ENCODE results near the gene STK24.
"Not testable (repeated sequence)": the region's sequence is repeated elsewhere in the genome, so short reads cannot be mapped to it uniquely, and the experiment has no call there.

The STK24 gene

DNA sequence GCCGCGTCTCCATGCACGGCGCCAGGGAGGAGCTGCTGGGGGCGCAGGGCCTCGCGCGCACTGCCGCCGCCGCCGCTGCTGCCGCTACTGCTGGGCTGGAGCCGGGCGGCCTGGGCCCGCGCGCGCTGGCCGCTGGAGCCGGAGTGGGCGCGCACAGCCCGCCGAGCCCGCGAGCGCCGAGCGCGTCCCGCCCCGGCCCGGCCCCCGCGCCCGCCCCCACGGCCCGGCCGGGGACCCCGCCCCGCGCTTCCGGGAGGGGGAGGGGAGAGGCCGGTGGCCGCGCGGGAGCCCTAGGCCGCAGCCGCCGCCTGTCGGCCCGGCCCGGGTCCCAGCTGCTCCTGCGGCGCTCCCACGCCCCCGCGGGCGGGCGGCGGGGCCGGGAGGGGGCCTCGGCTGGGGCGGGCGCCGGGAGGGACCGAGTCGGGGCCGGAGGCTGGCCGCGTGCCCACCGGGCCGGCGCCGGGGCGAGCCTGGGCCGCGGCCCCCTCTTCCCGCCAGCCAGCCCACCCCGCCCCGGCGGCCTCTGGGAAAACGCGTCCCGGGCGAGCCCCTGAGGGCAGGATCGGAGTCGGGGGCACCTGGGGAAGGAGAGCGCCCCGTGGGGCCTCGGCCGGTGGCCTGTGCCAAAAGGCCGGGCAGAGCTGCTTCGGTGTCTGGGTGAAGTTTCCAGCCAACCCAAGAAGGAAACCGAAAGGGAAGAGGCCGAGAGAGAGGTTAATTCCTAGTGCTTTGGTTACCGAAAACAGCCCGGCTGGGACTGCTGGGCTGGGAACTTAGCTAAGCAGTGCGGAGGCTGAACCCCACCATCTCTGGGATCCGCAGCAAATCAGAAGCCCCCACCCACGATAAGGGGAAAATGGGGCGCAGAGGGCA lies at the start of gene STK24:
TSS of gene STK24 (minus strand) at position 145 of the 873 bp plus-strand sequence. CDS start 321 bp downstream, outside the sequence.
- peak; percentile 55 for DNase-seq

DNA sequence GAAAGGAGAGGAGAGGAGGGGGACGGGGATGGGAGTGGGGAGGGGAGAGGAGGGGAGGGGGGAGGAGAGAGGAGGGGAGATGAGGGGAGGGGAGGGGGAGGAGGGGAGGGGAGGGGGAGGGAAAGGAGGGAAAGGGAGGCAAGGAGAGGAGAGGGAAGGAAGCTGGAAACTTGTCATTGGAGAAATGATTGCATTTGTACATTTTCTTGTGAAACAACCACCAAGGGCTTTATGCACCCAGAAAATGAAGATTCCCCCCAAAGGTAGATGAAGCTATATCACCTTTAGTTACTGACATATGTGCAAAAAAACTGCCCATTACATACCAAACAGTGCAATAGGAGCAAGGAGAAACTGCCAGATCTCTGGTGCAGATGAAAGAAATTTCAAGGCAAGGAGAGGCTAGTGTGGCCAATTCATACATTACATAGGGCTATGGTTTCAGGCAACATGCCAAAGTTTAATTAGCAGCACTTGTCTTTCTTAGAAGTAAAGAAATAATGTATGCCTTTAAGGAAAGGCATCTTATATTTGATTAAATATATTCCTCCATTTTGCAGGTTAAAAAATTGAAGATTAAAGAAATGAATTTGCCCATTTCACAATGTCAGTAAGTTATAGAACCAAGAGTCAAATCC lies 49.5 kb upstream of the STK24 start:
- DNase-seq, result no peak

DNA sequence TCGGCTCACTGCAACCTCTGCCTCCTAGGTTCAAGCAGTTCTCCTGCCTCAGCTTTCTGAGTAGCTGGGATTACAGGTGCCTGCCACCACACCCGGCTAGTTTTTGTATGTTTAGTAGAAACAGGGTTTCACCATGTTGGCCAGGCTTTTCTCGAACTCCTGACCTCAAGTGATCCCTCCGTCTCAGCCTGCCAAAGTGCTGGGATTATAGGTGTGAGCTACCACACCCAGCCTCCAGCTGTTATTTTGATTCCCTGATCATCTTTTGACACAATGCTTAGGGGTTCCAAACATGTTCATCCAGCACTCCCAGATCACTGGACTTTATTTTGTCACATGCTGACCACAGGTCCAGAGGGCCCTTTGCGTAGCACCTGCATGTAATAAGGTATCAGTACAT lies 47.7 kb upstream of the STK24 start:
- not testable (repeated sequence) for DNase-seq

DNA sequence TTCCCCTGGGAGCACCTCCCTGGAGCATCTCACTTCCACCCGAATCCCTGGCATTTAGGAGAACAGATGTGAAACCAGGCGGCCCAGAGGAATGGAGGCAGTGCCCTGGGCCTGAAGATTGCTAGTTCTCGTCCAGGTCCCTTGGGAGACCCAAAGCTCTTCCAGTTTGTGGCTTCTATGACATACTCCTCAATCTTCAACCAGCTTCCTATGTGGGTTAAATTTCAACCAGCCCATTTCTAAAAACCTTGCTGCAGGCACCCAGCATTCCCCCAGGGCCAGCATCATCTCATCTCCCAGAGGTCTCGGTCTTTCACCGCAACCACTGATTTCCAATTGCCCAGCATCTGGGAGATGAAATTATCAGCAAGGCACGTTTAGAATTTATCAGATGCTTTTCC lies 46.0 kb upstream of the STK24 start:
- DNase-seq, result no peak

DNA sequence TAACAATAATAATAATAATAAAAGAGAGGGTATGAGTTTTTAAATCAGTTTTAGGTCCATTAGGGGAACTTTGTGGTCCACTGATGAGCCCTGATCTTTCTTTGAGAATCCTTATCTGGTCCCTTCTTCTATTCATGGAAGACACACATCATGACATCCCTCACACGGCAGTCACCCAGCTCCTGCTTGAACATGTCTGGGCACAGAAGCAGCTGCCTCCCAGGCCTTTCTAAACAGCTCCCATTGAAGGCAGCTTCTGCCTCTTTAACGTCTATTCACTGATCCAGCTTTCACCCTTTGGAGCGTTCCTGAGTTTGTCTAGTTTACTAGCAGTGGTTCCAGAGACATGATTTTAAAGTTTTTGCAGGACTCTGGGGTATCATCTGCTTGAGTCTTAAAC lies 42.6 kb upstream of the STK24 start:
- DNase-seq, result no peak

DNA sequence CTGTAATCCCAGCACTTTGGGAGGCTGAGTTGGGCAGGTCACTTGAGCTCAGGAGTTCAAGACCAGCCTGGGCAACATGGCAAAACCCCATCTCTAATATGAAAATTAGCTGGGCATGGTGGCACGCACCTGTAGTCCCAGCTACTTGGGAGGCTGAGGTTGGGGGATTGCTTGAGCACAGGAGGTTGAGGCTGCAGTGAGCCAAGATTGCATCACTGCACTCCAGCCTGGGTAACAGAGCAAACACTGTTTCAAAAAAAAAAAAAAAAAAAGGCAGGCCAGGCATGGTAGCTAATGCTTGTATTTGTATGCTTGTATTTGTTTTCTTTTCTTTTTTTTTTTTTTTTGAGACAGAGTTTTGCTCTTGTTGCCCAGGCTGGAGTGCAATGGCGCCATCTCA lies 38.7 kb upstream of the STK24 start:
- DNase-seq, result not testable (repeated sequence)

DNA sequence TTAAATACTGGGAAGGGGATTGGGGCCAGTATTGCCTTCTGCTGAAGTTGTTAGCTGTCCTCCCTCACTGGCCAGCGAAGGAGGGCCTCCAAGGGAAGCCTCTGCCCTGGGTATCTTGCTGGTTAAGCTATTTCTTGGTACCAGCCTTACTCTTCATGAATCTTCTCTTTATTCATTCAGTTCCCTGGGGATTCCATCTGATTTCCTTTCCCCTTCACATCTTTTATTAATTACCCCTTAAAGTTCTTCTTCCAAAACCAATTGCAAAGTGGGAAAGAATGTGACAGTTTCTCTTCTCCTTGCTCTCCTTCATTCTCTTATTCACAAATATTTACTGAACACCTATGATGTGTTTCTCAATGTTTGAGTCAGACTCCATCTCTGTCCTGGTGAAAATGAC lies 36.7 kb upstream of the STK24 start:
- no peak for DNase-seq

DNA sequence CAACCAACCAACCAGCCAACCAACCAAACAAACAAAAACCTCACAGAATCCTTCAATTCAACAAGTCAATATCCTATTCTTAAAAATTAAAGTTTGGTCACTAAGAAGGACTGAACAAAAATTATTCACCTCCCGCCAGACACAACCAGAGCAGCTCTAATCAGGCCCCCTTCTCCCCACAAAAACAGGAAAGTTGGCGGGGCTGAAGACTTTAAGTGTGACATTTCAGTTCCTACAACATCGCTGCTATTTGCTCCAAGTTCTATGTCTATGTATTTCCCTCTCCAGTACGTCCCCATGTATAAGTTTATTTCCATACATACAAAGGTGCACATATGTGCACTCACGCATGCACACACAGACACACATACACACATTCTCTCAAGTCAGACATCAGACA lies 32.8 kb upstream of the STK24 start:
- peak; percentile 19 for DNase-seq

DNA sequence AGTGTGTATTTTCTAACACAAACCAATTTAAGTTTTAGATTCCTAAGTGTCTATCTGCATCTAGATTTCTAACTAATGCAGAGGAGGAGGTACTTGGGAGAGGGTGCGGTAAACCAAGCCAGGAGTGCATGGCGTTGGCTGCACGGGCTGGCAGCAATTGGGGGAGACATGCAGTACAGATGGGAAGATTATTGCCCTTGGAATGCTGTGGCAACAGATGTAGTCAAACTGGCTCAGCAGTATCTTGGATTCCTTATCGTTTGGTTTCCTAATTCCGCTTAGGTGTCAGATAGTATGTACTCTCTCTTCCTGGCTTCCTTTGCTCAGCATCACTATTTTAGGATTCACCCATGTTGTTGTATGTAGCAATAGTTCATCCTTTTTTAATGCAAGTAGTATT lies 29.4 kb upstream of the STK24 start:
- no peak for DNase-seq

DNA sequence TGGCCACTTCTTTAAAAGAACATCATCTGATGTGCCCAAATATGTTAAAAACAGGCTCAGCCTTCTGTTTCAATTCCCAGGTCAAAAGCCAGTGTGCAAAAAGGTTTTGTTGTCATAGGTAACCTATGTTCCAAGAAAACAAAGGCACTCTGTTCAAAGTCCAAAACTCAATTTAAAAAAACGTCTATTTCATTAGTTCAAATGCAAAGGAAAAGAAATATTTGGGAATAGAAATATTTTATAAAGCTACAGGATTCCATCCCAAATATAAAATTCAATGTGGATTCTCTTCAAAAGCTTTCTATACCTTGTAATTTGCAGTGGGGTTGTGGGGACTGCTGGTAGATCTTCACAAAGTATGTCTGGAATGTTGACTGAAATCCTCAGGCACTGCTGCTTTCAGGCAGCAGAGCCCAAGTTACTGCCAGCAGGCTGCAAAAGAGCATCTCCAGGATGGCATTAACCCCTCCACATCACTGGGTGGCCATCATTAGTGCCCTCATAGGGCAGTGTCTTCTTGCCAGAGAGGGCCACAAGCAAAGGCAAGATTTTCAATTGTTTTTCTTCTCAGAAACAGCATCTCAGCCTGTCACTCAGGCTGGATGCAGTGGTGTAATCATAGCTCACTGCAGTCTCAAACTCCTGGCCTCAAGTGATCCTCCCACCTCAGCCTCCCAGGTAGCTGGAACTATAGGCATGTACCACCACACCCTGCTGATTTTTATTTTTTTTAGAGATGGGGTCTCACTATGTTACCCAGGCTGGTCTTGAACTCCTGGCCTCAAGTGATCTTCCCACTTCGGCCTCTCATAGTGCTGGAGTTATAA lies 22.8 kb upstream of the STK24 start:
- no peak for DNase-seq

DNA sequence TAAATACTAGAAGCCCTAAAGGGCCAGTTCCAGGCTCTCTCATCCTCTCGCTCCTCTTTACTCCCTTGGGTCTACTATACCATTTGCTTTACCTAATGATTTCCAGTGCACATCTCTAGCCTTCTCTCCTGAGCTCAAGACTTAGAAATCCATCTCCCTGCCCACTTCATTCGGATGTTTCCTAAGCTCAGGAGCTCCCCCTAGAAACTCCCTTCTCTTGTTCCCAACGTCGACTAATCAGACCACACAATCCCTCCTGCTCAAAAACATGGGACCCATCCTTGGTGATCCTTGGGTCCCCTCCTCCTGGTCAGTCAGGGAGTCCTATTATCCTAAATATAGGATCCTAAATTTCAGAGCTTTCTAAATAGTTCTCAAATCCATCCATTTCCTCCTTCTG lies 21.1 kb upstream of the STK24 start:
- DNase-seq, result no peak

DNA sequence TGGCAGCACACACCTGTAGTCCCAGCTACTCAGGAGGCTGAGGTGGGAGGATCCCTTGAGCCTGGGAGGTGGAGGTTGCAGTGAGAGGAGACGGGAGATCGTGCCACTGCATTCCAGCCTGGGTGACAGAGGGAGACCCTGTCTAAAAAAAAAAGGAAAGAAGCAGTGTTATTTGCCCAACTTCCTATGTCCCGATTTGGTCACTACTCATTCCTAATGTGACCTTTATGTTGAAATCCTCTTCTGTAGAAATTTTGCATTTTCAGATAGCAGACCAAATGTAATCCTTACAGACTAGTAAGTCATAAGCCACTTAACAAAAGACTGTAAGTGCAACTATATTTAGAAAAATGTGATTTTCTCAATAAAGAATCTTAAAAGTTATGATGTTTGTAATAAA lies 18.2 kb upstream of the STK24 start:
- peak; percentile 13 for DNase-seq

DNA sequence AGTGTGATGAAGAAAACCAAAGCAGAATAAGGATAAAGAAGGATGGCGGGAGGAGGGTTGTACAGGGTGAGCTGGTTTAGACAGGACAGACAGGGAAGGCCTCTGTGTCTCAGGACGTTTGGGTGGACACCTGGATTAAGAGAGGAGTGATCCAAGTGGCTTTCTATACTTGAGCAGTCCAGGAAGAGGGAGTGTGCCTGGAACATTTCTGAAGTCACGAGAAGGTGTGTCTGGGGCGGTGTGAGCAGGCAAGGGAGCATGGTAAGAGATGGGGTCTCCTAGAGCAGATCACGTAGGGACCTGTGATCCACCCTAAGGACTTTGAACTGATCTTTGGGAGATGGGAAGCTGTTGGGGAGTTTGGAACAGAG lies 15.4 kb upstream of the STK24 start:
- DNase-seq, result no peak

DNA sequence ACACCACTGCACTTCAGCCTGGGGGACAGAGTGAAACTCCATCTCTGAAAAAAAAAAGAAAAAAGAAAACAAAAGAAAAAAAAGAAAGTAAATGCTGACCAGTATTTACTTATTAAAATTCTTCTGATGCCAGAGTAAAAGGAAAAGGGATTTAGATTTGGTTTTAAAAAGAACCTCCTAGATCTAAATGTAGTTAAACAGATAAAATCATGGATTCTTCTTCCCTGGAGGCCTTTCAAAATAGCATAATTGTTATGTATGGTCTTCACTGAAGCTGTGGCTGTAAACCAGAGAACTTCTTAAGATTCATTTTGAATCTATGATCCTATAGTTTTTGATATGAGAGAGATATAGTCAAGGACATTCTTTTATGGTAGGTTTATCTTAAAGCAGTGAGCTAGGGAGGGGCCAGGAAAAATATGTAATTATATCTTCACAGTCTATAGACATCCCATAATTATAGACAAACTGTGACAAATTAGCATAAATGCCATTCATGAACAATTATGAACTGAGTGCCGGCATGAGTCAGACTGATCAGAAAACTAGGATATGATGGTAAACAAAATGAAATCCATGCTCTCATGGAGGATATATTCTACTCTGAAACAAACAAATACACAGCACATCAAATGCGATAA lies 14.9 kb upstream of the STK24 start:
- no peak for DNase-seq

DNA sequence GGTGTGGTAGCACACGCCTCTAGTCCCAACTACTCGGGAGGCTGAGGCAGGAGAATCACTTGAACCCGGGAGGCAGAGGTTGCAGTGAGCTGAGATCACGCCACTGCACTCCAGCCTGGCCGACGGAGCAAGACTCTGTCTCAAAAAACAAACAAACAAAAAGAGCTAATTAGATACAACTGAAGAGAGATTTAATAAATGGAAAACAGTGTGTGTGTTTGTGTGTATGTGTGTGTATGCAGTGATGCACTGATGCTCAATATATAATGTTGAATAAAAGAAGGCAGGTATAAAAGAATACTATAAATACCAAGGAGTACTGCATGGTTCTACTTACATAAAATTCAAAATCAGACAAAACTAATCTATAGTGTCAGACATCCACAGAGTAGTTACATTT lies 13.6 kb upstream of the STK24 start:
- not testable (repeated sequence) for DNase-seq

DNA sequence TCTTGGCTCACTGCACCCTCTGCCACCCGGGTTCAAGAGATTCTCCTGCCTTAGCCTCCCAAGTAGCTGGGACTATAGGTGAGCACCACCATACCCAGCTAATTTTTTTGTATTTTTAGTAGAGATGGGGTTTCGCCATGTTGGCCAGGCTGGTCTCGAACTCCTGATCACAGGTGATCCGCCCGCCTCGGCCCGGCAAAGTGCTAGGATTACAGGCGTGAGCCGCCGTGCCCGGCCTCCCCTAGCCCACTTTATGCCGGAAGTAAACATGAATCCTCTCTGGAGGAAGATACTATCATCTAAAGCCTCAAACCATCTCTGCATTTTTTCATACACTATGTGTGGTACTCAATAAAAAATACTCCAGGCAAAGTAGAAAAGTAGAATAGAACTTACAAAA lies 12.6 kb upstream of the STK24 start:
- not testable (repeated sequence) for DNase-seq

DNA sequence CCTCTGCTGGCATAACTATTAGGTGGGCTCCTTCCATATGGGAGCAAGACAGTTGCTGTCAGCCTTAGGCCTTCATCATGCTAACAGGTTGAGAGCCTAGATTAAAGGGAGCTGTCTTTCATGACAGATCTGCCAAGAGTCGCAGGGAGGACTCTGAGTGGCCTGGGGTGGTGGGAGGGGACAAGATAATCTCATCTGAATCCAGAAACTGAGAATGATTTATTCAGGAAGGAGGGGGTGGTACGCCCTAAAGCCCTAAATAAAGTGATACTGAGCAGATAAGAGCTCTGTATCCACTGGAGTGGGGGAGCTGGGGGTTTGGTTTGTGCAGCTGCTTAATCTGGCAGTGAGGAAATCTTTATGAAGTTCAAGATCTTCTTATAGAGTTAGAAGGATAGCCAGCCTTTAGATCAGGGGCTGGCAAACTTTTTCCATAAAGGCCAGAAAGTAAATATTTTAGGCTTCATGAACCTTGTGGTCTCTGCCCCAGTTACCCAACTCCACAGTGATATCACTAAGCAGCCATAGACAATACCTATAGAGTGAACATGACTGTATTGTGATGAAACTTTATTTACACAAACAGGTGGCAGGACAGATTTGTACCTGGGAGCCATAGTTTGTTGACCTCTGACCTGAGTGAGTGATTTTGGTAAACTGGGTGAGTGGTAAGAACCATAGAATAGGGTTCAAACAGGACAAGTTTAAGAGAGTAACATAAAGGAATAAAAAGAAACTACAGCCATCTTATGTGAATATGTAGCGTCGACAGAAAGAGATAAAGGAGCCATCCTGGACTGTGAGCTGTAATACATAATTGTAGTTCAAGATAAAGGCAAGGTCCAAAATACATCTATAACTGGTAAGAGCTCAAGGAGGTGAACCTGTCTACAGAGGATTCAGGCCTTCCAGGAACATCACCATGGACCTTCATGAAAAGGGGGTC lies 9.8 kb upstream of the STK24 start:
- DNase-seq, result no peak

DNA sequence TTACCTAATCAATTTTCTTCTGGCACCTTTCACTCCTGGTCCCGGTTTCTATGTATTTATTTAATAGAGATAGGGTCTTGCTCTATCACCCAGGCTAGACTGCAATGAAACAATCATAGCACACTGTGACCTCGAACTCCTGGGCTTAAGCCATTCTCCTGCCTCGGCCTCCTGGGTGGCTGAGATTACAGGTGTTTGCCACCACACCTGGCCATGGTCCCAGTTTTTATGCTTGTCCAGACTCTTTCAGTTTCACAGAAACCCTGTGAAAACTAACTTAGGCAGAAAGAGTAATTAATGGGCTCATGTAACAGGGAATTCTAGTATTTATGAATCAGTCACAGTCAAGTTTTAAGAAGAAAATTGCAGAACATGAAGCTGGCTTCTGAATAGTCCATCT lies 9.0 kb upstream of the STK24 start:
- no peak for DNase-seq

DNA sequence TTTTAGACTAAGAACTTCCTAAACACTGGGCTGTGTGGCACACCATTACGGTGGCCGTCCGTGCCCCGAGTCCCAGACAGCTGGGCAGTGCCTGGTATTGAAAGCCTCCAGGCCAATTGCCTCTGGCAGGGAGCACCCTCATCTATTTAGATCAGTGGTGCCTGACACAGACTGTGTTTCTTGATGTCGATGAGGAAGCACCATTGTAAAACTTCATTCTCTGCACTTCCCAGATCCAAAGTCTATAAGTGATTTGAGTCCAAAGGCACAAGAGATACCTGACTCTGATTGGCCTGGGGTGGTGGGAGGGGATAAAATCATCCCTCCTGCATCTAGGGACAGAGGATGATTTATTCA lies 8.5 kb upstream of the STK24 start:
- DNase-seq, result no peak

DNA sequence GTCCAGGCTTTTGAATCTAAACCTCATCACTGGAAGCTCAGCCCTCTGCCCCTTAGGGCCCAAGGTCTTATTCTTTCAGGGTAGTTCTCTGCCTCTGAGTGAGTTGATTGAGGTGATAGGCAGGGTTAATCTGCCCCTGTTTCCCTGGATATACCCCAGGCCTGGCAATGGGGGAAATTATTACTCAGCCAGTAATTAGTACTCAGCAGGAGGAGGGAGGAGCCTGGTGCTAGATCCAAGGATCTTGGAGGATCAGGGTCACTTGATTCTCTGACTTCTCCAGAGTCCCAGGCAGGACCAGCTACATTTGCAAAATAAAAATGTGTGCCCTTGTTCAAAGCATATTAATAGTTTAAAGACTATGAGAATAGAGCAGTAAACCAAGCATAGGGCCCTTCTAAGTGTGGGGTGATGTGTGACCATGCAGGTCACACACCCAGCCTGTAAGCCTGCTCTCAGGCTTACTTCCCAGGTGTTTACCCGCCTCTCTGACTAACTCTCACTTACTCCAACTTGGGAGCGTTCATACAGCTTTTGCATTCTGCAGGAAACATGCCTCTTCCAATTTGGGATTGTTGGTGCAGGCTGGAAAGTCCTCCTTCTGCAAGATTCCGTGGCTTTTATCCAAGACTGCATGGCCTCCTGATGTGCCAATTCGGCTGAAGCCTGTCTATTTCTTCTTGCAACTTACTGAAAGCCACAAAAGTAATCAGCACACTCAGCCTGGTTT lies 7.9 kb upstream of the STK24 start:
- DNase-seq, result no peak

DNA sequence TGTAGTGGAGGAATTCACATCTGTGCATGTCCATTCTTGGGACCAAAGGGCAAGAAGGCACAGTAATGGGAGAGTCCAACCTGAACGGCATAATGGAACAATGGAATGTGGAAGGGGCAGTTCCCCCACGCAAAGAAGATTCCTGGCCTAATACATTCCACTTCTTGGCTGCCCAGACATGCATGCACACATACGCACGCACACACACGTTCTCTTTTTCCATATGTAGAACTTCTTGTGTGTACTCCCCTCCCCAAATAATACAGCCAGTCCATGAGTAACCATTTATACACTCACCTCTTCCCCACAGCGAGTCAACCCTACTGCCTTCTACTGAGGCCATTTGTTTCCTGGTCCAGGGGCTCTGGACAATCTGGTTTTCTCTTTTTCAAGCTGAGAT lies 6.0 kb upstream of the STK24 start:
- DNase-seq, result no peak
